Activated CD4-positive, CD25-positive, alpha-beta regulatory T cell treated with anti-CD3 and anti-CD28 coated beads, Interleukin-2, amount 50 U/mL, for 16 hours (primary cell): ENCODE data around the gene CCDC61.

Experiments used
- DNase-seq: peaks from one replicate; pipeline ENCODE4 v3.0.0-alpha.2; 2020; ENCODE audit warnings: low read depth, low spot score

The CCDC61 gene

GRCh38 chr19:46040125-46040524 is 44.9 kb downstream of the CCDC61 start:
- DNase-seq = no peak

DNA sequence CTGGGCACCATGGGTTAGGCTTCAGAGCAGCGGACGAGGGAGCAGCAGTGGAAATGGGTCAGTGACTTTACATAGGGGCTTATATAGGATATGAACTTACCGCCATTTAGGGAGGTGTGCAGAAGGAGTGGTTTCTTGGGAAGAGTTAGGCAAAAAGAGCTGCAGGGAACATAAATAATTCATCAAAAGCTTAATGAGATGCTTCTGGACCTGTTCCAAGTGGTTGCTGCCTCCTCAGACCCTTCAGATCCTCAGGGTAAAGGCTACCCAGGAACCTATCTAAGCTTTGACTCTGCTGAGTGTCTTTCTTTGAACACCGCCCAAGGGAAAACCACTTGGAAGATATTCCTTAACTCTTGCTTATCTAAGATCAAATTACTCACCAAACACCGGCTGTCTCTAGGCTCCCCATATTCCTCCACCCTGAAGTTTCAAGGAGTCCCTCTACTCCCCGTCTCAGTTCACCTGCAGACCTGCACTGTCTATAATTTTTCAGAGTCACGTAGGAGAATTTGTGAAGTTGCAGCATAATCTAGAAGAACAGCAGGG is 45.8 kb downstream of the CCDC61 start, which contains the start of gene IGFL4:
TSS of gene IGFL4 (minus strand) at position 51 of the 549 bp plus-strand sequence. CDS start at position 11, 40 bp downstream.
- no peak for DNase-seq

GRCh38 chr19:46042252-46042883 is 47.1 kb downstream of the CCDC61 start:
- no peak for DNase-seq

- DNase-seq = no peak
Observed at GRCh38 chr19:46043519-46043918, 48.3 kb downstream of the CCDC61 start.

GRCh38 chr19:46049597-46049996 is 54.3 kb downstream of the CCDC61 start:
- DNase-seq = no peak

DNA sequence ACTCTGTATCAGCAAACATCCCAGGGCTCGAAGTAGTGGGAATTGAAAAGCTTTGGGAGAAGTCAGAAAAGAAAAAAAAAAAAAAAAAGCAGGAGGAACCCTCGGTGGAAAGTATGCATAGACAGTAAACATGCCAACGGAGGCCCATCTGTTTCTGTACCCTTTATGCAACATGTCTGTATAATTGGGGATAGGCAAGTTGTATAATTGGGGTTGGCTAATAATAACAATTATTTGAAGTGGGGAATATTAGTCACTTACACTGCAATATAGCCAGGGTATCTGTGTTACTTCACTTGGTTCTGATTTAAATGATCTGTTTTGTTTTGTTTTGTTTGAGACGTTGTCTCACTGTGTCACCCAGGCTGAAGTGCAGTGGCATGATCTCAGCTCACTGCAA is 57.6 kb downstream of the CCDC61 start:
- no peak for DNase-seq

DNA sequence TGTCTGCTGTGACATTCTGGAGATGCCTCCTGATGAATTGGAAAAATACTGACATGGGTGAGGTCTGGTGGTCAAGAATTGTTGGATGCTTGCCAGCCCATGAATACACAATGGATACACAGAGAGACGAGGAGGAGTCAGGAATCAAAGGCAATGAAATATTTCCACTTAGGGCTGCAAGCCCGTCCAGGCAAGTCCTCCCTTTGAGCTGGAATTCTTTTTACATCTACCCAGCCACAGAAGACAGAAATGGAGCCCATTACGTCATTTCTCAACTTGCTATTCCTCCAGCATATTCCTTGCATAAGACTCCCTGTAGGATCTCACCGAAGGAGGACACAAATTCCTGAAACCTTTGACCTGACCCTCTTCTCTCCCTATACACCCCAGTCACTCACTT is 61.3 kb downstream of the CCDC61 start:
- no peak for DNase-seq

GRCh38 chr19:46058778-46059177 is 63.5 kb downstream of the CCDC61 start:
- DNase-seq = no peak

DNA sequence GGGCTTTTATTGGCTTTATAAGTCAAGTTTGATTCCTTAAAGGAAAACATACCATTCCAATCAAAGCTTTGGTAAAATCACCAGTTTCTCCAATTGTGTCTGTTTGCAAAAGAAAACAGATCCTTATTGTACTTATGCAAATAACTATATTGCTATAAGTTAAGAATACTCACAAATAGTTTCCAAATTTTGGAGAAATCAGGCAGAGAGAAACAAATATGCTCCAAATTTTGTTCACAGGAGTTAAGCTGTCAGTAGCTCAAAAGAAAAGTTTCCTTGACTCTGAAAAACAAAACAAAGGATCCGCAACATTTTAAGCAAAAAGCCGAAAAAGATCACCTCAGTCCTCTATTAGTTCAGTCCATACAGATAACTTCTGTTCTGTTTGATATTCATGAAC is 64.7 kb downstream of the CCDC61 start:
- no peak for DNase-seq

GRCh38 chr19:46063201-46063600 is 67.9 kb downstream of the CCDC61 start:
- no peak for DNase-seq

DNA sequence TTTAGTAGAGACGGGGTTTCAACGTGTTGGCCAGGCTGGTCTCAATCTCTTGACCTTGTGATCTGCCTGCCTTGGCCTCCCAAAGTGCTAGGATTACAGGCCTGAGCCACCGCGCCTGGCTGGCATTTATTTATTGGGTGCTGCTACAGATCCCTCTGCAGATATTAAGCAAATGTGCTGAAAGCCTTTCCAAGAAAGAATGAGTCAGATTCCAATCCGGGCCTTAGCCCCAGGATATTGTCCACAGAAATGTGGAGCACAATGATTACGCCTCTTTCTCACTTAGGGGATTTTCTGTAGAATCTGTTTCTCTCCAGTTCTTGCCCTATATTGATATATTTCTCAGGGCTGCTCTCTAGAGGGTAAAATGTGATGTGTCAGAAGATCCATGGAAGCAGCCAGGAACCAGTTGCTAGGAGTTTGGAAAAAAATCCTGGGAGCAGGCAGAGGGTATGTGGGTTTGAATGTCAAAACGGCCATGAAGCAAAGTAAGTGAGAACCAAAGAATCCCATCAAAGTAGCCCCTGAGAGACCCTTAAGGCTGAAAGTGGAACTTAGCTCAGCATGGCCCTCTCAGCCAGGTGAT is 70.3 kb downstream of the CCDC61 start:
- DNase-seq = no peak

DNA sequence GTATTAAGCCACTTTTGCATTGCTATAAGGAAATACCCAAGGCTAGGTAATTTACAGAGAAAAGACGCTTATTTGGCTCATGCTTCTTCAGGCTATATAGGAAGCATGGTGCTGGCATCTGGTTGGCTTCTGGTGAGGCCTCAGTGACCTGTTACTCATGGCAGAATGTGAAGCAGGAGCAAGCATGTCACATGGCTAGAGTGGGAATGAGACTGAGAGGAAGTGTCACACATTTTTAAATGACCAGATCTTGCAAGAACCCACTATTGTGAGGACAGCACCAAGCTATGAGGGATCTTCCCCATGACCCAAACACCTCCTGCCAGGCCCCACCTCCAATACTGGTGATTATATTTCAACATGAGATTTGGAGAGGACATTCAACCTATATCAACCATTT is 71.2 kb downstream of the CCDC61 start:
- no peak for DNase-seq

DNA sequence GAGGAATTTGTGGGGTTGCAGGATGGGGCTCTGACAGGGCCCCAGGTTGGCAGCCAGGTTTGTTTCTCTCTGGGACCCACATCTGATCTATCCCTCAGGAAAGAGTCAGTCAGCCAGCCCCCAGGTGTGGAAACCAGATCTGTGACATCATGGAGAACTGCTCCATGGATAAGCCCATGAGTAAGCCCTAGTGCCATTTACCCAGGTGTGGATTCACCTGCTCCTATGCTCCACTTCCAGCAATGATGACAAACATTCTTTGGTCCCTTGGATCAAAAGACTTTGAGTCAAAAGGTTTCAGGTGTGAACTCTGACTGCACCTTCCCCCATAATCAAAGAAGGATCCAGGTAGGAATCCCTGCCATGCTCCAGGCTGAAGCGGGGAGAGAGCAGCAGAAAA is 72.4 kb downstream of the CCDC61 start:
- no peak for DNase-seq
